Stimulated activated CD8-positive, alpha-beta memory T cell treated with anti-CD3 and anti-CD28 coated beads, Interleukin-7, amount 100 ng/mL, for 4 hours (primary cell): ENCODE results near the gene TBX6.
"Not testable (repeated sequence)": the region's sequence is repeated elsewhere in the genome, so short reads cannot be mapped to it uniquely, and the experiment has no call there.

ENCODE experiments used
- DNase-seq, 2 donors: peaks; one replicate each; pipeline ENCODE4 v3.0.0-alpha.2; 2020; ENCODE audit warnings: low read depth in 2 of 2

TBX6 gene

GRCh38 chr16:30091474-30092372 lies at the start of gene TBX6:
Gene TBX6, minus strand, starts transcription at chr16:30091924. Its CDS starts 731 bp downstream, at chr16:30091193.
- DNase-seq: peak; percentile 81 to 92

DNA sequence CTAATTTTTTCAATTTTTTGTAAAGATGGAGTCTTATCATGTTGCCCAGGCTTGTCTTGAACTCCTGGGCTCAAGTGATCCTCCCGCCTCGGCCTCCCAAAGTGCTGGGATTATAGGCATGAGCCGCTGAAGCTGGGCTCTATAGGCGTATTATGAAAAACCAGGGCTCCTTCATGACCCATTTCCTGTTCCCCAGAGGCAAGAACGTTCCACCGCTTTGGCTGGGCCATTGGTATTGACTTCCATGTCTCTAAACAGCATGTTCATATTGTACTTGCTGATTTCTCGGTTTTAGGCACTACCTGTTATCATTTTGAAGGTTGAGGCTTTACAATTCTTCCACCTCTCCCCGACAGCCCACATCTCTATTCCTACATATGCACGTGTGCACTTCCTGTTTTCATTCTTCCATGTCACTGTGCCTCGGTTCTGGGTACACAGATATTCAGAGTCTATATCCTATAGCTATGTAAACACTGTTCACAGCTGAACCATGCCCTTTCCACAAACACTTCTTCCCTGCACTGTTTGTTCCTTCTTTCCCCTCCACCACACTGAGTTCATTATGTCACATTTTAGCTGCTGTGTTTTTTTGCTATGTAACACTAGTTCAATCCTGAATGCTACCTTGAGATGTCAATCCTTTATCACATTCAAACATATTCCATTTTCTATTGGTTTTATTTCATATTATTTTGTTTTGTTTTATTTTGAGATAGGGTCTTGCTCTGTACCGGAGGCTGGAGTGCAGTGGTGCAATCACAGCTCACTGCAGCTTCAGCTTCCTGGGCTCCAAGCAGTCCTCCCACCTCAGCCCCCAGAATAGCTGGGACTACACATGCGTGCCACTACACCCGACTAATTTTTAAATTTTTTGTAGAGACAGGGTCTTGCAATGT lies 48.1 kb upstream of the TBX6 start:
- no peak for DNase-seq

DNA sequence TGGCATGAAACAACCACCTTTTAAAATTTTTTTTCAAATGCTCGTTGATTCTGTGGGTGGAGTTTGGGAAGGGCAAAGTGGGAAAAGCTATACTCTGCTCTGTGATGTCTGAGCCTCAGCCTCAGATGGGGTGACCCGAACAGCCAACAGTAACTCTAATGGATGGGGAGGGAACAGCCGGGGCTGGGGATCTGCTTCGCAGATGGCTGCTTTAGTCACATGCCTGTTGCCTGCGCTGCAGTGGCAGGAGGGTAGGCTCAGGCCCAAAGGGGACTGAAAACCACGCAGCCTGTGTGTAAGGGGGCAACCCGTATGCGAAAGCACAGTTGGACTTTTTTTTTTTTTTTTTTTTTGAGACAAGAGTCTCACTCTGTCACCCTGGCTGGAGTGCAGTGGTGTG lies 46.2 kb upstream of the TBX6 start:
- DNase-seq: no peak

DNA sequence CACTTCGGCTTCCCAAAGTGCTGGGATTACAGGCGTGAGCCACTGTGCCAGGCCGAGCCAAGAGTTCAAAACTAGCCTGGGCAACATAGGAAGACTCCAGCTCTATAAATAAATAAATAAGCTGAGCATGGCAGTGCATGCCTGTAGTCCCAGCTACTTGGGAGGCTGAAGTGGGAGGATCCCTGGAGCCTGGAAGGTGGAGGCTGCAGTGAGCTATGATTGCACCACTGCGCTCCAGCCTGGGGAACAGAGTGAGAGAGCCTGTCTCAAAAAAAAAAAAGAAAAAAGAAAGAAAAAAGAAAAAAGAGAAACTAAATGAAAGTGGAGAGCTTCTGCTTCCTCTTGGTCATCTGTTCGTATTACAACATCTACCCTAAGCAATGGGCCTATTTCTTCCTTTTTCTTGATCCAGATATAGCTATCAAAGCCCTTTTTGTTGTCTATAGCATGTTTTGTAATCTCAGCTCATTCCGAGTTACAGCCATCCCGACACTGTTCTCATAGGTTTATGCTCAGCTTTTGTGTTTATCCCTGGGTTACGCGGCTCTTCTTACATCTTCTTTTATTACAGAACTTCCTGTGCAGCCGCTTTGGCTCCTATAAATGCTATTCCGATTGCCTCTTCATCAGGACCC lies 45.4 kb upstream of the TBX6 start:
- no peak for DNase-seq

DNA sequence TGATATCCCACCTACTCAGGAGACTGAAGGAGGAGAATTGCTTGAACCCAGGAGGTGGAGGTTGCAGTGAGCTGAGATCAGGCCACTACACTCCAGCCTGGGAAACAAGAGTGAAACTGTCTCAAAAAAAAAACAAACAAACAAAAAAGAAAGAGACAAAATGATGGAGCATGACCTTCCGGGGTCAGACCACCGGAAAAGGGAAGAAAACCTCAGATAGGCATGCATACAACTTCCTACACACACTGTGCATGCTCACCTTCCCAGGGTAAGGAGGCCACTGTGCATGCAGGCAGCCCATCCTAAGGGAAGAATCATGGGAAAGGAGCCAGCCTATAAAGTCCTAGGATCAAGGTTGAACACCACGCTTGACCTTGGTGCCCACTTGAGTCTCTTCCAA lies 40.9 kb upstream of the TBX6 start:
- no peak for DNase-seq

DNA sequence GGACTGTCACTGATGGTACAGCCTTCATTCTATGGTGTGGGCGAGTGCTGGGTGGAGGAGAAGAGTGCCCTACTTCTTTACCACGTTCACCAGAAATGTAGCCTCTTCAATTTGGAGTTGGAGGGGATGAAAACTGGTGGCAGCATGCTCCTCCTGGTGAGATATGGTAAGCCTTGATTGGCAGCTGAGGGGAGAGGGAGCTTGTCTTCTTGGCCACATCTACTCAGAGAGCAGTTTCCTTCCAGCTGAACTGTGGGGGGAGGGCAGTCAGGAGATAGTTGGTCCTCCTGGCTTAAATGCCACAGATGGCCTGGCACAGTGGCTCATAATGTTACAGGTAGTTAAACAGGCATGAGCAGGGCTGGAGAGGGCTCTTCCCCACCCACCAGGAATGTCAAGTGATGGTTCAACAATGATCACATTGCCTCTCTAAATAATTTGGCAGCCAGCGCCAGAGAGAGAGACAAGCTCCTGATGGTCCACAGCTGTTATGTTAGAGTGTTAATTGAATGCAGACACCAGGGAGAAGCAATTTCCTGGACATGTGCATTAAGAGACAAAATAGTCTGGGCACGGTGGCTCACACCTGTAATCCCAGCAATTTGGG lies 40.2 kb upstream of the TBX6 start:
- no peak for DNase-seq

- DNase-seq: no peak
Observed at GRCh38 chr16:30127993-30128392, 36.3 kb upstream of the TBX6 start.

- not testable (repeated sequence) for DNase-seq
Observed at GRCh38 chr16:30125690-30126089, 34.0 kb upstream of the TBX6 start.

- no peak for DNase-seq
Observed at GRCh38 chr16:30124985-30125379, 33.3 kb upstream of the TBX6 start.

- no peak for DNase-seq
Observed at GRCh38 chr16:30122604-30123160, 31.0 kb upstream of the TBX6 start.

DNA sequence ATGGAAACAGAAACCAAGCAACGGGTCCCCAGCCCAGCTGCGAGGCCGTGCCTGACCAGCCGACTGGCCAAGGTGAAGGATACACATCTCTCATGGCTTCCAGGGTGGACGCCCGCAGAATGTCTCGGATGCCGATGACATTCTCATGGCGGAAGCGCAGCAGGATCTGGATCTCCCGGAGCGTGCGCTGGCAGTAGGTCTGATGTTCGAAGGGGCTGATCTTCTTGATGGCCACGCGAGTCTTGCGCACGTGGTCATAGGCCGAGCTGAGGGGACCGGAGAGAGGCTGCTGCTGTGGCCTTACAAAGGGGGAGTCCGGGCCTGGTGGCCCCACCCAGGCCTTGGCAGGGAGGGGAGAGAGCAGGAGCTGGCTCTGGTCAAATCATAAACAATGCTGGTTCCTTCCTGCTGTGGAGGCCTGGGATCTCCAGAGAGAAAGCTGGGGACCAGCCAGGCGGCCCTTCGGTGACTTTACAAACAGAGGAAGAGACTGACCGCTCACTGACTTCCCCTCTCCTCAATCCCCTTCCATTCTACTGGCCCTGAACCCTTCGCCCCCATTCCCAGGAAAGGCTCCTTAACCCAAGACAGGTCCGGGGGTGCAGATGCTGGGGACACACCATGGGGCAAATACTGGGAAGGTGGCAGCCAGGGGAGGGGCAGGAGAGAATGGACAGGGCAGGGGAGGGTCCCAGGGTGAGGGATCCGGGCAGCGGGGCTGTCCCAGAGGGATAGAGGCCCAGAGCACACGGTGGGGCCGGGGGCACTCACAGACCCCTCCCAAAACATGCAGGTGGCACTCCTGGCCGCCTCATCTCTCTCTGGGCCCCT lies 30.2 kb upstream of the TBX6 start:
- DNase-seq: no peak

- no peak for DNase-seq
Observed at GRCh38 chr16:30120340-30121105, 28.8 kb upstream of the TBX6 start.

GRCh38 chr16:30119428-30119827 lies 27.7 kb upstream of the TBX6 start:
- DNase-seq: no peak

DNA sequence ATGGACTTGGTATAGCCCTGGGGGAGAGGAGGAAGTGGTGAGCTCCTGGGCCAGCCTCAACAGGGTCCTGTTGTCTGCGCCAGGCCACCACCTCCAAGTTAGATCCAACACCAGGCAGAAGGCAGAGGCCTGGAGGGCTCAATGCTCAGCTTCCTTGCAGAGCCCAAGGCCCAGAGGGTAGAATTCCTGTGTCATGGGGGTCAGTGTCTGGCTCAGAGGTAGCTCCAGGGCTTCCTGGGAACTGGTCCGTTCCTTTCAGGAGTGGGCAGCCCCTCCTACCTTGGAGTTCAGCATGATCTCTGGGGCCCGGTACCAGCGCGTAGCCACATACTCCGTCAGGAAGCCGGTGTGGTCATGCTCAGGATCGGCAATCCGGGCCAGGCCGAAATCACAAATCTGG lies 26.0 kb upstream of the TBX6 start:
- DNase-seq: no peak

- DNase-seq: no peak
Observed at GRCh38 chr16:30116291-30117207, 24.8 kb upstream of the TBX6 start.

- DNase-seq: no peak
Observed at GRCh38 chr16:30115238-30115637, 23.5 kb upstream of the TBX6 start.

DNA sequence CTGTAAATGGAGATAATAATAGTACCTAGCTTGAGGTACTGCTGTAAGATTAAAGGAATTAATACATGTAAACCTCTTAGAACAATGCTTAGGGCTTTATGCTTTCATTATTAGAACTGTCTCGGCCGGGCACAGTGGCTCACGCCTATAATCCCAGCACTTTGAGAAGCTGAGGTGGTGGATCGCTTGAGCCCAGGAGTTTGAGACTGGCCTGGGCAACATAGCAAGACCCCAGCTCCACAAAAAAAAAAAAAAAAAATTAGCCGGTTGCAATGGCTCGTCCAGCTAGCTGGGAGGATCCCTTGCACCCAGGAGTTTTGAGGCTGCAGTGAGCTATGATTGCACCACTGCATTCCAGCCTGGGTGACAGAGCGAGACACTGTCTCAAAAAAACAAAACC lies 23.1 kb upstream of the TBX6 start:
- not testable (repeated sequence) for DNase-seq

GRCh38 chr16:30114411-30114810 lies 22.7 kb upstream of the TBX6 start:
- DNase-seq: no peak
